Measurements from ENCODE around the gene NACC1. TPM values are rescaled to one million over a fixed set of nuclear protein-coding genes. Genes with fewer than 3 reads are reported as not detected.

The NACC1 gene
- total and polyA plus RNA-seq, 2 of the 13 experiments (the other 11 are each of a cell fraction or from before 2014, with no cell fraction given), result 31.8 to 42.3 TPM

GRCh38 chr19:13155472-13156359, 37.7 kb downstream of the NACC1 start:
- peak; percentile 48 for ATAC-seq
- TF ChIP-seq ZNF678 (CRISPR knock-in tag; IDR thresholded peaks at IDR 0.05), result no peak
- no peak for TF ChIP-seq GPN1 (CRISPR knock-in tag; IDR thresholded peaks at IDR 0.05; ENCODE audit: borderline replicate concordance)
- TF ChIP-seq TBL1XR1 (IDR thresholded peaks at IDR 0.05; ENCODE audit: borderline replicate concordance, low read length, partially characterized antibody), result peak; percentile 25
- 0 out of 2 replicates have a peak, but pooled peaks have one; percentile 4 for TF ChIP-seq KDM4B (CRISPR knock-in tag; IDR thresholded peaks at IDR 0.05)
- no peak for TF ChIP-seq REXO4 (CRISPR knock-in tag; IDR thresholded peaks at IDR 0.05; ENCODE audit: borderline replicate concordance)
- no peak for TF ChIP-seq ZNF318 (CRISPR knock-in tag; IDR thresholded peaks at IDR 0.05)
- peak; percentile 63 for TF ChIP-seq BHLHE40 (IDR thresholded peaks at IDR 0.05; ENCODE audit: low read length)
- TF ChIP-seq KLF12 (CRISPR knock-in tag; IDR thresholded peaks at IDR 0.05; ENCODE audit: borderline replicate concordance), result no peak; the same call in 1 of the 2 replicates
- no peak for TF ChIP-seq DR1 (CRISPR knock-in tag; IDR thresholded peaks at IDR 0.05)
- TF ChIP-seq RFX5 (IDR thresholded peaks at IDR 0.05; ENCODE audit: low read depth, low read length), result no peak
- TF ChIP-seq, protein P1, sequence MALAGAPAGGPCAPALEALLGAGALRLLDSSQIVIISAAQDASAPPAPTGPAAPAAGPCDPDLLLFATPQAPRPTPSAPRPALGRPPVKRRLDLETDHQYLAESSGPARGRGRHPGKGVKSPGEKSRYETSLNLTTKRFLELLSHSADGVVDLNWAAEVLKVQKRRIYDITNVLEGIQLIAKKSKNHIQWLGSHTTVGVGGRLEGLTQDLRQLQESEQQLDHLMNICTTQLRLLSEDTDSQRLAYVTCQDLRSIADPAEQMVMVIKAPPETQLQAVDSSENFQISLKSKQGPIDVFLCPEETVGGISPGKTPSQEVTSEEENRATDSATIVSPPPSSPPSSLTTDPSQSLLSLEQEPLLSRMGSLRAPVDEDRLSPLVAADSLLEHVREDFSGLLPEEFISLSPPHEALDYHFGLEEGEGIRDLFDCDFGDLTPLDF (CRISPR knock-in tag; IDR thresholded peaks at IDR 0.05), result no peak
- TF ChIP-seq ZNF160 (CRISPR knock-in tag; IDR thresholded peaks at IDR 0.05), result no peak
- no peak for TF ChIP-seq ZNF652 (CRISPR knock-in tag; IDR thresholded peaks at IDR 0.05; ENCODE audit: borderline replicate concordance, low read depth)
- no peak for TF ChIP-seq ZNF558 (CRISPR knock-in tag; IDR thresholded peaks at IDR 0.05; ENCODE audit: borderline replicate concordance)
- TF ChIP-seq ZNF225 (CRISPR knock-in tag; IDR thresholded peaks at IDR 0.05), result no peak

More at GRCh38 chr19:13155472-13156359, 37.7 kb downstream of the NACC1 start:
- no peaks in the 10 kb centered on the region for H3K9me3 ChIP-seq (ENCODE audit: low read length)
- peaks cover 32% of the 10 kb centered on the region for H3K4me1 ChIP-seq (ENCODE audit: insufficient read depth, low read length)
- H3K27me3 ChIP-seq (ENCODE audit: control insufficient read depth in 1 of 2, insufficient read depth in 2 of 2, low read length in 2 of 2), result no peaks in the 10 kb centered on the region; a peak in 1 of 5 replicates
- no peak overlapping the region for H2AFZ ChIP-seq (ENCODE audit: low read length)
- intact Hi-C loops (cut with micrococcal nuclease; ENCODE audit: unreplicated experiment) (no loop called here), in situ Hi-C loops (cut with HindIII; ENCODE audit: extremely low pct_ligation_motif_present, low pct_unique_long_range_greater_than_20kb) (no loop called here)
- FAIRE-seq (peak; percentile 12), DNase-seq (ENCODE audit: low spot score) (peak; percentile 69)
- peak overlapping the region; percentile 57 to 91 (median 74) for H3K4me3 ChIP-seq (replicated peaks in 1 of 3; ENCODE audit: insufficient read depth in 1 of 3, low read depth in 2 of 3, low read length in 3 of 3)
- peak overlapping the region; percentile 96 for H3K4me2 ChIP-seq (ENCODE audit: low read depth, low read length)
- peaks cover 35% of the 10 kb centered on the region for H3K79me2 ChIP-seq (ENCODE audit: insufficient read depth, low read length)
- WGBS (ENCODE audit: low lambda C conversion rate), result 0% methylated on average over 5 of the region's 55 CpGs
- CTCF ChIA-PET (ENCODE audit: low intra/inter-chr PET ratio, low total read pairs), result no interaction called here
- no TSS peak for BruUV-seq (replicated peaks)
- no peaks in the 10 kb centered on the region for H3K36me3 ChIP-seq (replicated peaks in 1 of 2; ENCODE audit: control insufficient read depth in 1 of 2, insufficient read depth in 2 of 2, low read length in 2 of 2)
- peaks cover 3% of the 10 kb centered on the region; the same call in 1 of the 2 replicates for H4K20me1 ChIP-seq (ENCODE audit: insufficient read depth, low read length)
- peak overlapping the region; percentile 94 for H3K9ac ChIP-seq (ENCODE audit: insufficient read depth, low read depth, low read length)
- peak overlapping the region; percentile 95 for H3K27ac ChIP-seq (ENCODE audit: extremely low read length, insufficient read depth, low read length)
- POLR2A ChIA-PET, result interaction anchor here (0.5 to 3.0 kb wide), 15 partner anchors 8 to 786 kb away, joined by 3 to 63 read pairs (median 5); partner anchors contain the start of gene NACC1

All from HepG2 (cell line).